DLD1 (cell line): ENCODE data around the gene RERE.

Experiments
- in situ Hi-C: cut with HindIII; loops from 2 replicates; pipeline ENCODE4 v1.10.0; 2017; ENCODE audit warnings: low sequenced_read_pairs

RERE gene

DNA sequence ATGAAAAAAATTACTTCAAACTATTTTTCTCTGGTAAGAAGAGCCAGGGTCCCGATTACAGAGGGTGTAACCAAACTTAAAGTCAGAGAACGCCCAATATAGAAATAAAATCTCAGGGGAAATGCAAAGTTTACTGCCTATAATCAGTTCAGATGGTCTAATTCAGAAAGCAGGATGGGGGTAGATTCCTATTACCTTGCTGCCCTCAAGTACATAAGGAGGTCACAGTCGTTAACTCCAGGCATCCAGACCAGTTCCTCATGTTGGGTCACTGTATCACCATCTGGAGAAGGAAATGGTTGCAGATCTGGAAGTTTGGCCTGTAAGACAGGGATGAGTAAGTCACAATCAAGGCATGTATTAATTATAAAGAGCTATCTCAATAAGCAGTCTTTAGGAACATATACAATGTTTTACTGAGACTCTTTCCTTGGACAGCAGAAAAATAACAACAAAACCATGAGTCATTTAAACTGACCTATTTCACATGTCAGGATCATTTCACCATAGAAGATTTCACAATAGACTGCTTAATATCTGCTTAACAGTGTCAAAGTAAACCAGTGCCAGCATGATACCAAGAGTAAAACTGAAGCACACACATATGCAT, 320.1 kb downstream of the RERE start:
- in situ Hi-C loops = no loop called here

GRCh38 chr1:8496473-8496872, 321.0 kb downstream of the RERE start:
- in situ Hi-C loops = no loop called here

- in situ Hi-C loops = no loop called here
Measured at GRCh38 chr1:8495928-8496401, 321.5 kb downstream of the RERE start.

- in situ Hi-C loops = no loop called here
Measured at GRCh38 chr1:8494681-8495080, 322.8 kb downstream of the RERE start.

- in situ Hi-C loops = no loop called here
Measured at GRCh38 chr1:8493916-8494540, 323.4 kb downstream of the RERE start.

DNA sequence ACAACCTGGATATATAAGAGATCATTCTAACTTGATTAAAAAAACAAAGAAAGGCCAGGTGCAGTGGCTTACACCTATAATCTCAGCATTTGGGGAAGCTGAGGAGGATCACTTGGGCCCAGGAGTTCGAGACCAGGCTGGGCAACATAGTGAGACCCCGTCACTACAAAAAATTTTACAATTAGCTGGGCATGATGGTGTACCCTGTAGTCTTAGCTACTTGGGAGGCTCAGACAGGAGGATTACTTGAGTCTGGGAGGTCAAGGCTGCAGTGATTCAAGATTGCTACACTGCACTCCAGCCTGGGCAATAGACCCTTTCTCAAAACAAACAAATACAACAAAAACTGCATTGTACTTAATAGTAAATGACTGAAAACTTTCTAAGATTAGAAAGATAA, 330.2 kb downstream of the RERE start:
- in situ Hi-C loops = no loop called here

GRCh38 chr1:8486047-8486446, 331.4 kb downstream of the RERE start:
- in situ Hi-C loops = no loop called here

GRCh38 chr1:8483586-8483985, 333.9 kb downstream of the RERE start:
- in situ Hi-C loops = no loop called here

- in situ Hi-C loops = no loop called here
Measured at GRCh38 chr1:8482979-8483381, 334.5 kb downstream of the RERE start.

GRCh38 chr1:8481650-8482380, 335.6 kb downstream of the RERE start:
- in situ Hi-C loops = no loop called here

DNA sequence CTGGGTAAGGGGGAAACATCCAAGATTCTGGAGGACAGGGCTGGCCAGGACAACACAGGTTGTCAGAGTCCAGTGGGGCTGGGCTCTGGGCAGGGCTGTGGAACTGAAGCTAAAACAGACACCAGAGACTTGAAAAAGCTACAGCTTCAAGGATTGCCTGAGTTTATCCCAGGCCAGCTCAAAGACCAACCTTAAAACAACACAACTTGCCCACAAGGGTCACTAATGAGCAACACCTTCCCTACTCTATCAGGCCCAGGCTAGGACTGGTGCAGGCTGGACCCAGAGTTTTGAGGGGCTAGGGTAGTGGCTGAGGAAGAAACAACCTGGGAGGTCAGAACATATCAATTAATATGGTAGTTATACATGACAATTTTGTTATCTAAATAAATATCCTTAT, 338.9 kb downstream of the RERE start:
- in situ Hi-C loops = no loop called here

DNA sequence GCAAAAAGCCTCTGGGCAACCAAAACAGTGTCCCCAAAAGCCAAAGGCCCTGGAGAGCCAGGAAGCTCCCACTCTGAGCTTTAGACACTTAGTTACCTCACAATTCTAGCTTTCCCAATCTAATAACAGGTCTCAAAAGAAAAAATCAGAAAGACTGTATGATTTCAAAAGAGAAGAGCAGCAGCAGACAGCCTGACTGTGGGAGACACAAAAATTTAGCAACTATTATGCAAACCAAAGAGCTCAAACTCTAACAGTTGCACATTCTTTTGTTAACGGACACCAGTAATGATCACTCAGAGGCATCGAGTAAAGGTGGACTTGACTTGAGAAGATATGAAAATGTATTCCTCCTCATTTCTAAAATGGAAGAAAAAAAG, 339.5 kb downstream of the RERE start:
- in situ Hi-C loops = no loop called here

DNA sequence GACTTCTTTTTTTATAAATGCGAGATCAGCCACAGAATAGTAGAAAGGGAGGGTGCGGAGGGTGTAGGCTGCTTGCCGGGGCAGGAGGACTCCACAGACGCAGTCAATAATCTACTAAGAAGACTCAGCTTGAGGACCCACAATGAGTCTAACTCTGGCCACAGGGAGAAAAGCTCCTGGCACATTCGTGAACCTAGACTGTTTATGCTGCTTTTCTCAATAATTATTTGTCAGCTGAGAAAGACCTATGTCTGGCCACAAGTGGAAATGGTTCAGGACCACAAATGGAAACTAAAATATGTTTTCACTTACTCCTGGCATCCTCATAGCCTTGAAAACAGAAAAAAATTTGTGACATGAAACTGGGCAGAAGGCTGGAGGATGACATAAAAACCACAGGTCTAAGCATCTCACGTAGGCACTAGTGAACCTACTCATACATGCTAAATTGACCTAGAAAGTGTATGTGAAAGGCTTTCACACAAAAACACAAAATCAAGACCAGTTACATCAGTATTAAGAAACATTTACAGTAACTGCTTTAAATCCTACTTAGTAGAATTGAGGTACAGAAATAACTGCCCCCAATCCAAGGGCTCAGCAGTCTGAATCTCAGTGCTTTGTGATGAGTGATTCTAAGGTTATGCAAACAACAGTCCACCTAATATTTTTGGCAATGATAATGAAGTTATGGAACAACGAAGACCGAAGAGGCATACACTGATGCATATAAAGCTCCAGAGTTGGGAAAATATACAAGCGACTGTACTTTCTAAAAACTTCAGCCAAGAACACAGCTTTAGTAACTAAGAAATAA, 340.1 kb downstream of the RERE start:
- in situ Hi-C loops = no loop called here

GRCh38 chr1:8476006-8476405, 341.4 kb downstream of the RERE start:
- in situ Hi-C loops = no loop called here

DNA sequence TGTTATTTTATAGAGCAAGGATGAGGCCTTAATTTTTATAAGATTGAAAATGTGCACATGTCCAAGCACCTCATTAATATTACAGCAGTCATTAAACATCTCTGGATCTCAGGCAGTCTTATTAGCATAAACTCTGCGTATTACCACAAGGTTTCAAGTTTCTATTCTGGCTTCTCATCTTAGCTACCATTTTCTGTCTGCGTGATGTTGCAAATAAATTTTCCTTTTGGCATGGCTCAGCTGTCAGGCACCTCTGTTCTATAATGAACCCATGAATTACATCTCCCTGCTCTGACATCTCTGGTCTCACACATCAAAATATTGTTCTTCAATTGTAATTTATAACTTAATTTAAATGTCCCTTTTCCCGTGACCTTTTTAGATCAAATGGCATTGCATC, 343.1 kb downstream of the RERE start:
- in situ Hi-C loops = no loop called here

GRCh38 chr1:8473891-8474300, 343.5 kb downstream of the RERE start:
- in situ Hi-C loops = no loop called here

- in situ Hi-C loops = no loop called here
Measured at GRCh38 chr1:8473121-8473875, 344.1 kb downstream of the RERE start.

DNA sequence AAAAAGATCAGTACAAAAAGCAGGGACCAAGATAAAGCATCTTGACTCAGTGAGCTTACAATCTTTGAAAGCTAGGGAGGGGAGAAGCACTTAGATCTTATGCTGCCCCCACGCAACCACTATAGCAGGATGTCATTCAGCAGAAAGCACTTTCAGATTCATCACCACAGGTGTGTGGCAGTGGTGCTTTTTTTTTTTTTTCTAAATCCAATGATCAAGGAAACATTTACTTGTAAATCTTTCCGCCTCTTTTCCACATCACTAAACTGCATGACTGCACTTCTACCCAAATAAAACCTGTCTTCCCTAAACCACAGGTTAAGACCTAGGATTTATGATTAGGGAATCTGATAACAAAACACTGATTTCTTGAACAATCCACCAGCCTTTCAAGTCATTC, 344.8 kb downstream of the RERE start:
- in situ Hi-C loops = no loop called here

GRCh38 chr1:8471451-8471850, 346.0 kb downstream of the RERE start:
- in situ Hi-C loops = no loop called here

GRCh38 chr1:8468751-8469150, 348.7 kb downstream of the RERE start:
- in situ Hi-C loops = no loop called here

DNA sequence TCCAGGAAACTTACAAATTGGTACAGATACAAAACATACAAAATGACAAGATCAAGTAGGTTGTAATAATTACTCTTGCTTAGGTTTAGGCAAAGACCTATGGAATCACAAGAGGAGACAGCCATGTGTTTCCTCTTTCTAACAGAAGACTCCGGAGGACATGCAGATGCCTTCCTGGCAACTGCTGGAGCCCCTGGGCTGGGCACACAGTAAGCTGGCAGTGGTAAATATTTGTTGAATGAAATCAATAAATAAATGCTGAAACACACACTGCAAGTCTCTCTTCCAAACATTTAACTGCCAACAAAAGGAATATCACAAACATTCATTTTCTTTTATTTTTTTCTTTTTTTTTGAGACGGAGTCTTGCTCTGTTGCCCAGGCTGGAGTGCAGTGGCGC, 350.1 kb downstream of the RERE start:
- in situ Hi-C loops = no loop called here
